ENCODE data around the gene MCRS1.

Gene MCRS1

GRCh38 chr12:49531745-49532144 is 36.2 kb downstream of the MCRS1 start:
- peaks cover 19% of the 10 kb centered on the region for H3K27me3 ChIP-seq (ENCODE audit: insufficient read depth, insufficient read length)

GRCh38 chr12:49529414-49529813 is 38.5 kb downstream of the MCRS1 start:
- no peak for DNase-seq (ENCODE audit: low read depth, low spot score)
- H3K9ac ChIP-seq (ENCODE audit: insufficient read length, low read depth): no peak overlapping the region
- H3K4me3 ChIP-seq (ENCODE audit: insufficient read length, low read depth): no peak overlapping the region
- peaks cover 31% of the 10 kb centered on the region for H3K36me3 ChIP-seq (ENCODE audit: insufficient read depth, insufficient read length, low read length)
- H3K9me3 ChIP-seq (ENCODE audit: insufficient read depth, low read length): no peaks in the 10 kb centered on the region
- no peak for TF ChIP-seq ZNF274 (IDR thresholded peaks at IDR 0.05; ENCODE audit: low read depth, low read length)
- no peak for TF ChIP-seq YY1 (IDR thresholded peaks at IDR 0.05; ENCODE audit: insufficient read depth, insufficient read length)
- no peak for TF ChIP-seq SUZ12 (IDR thresholded peaks at IDR 0.05; ENCODE audit: extremely low read depth, insufficient read depth, insufficient read length)
- no peaks in the 10 kb centered on the region for H3K27me3 ChIP-seq (ENCODE audit: insufficient read depth, insufficient read length)
- H3K4me1 ChIP-seq (ENCODE audit: insufficient read depth, insufficient read length): peaks cover 6% of the 10 kb centered on the region

More at GRCh38 chr12:49531745-49532144, 36.2 kb downstream of the MCRS1 start:
- Histone ChIP-seq H3K9me3 (ENCODE audit: insufficient read depth, low read length) (no peaks in the 10 kb centered on the region), H3K36me3 (ENCODE audit: insufficient read depth, insufficient read length, low read length) (peaks cover 9% of the 10 kb centered on the region), H3K9ac (ENCODE audit: insufficient read length, low read depth) (no peak overlapping the region), H3K4me1 (ENCODE audit: insufficient read depth, insufficient read length) (peaks cover 6% of the 10 kb centered on the region), H3K4me3 (ENCODE audit: insufficient read length, low read depth) (no peak overlapping the region)
- DNase-seq (ENCODE audit: low read depth, low spot score): no peak
- TF ChIP-seq ZNF274 (IDR thresholded peaks at IDR 0.05; ENCODE audit: low read depth, low read length) (no peak), SUZ12 (IDR thresholded peaks at IDR 0.05; ENCODE audit: extremely low read depth, insufficient read depth, insufficient read length) (no peak), YY1 (IDR thresholded peaks at IDR 0.05; ENCODE audit: insufficient read depth, insufficient read length) (no peak)

- Histone ChIP-seq H3K4me1 (ENCODE audit: insufficient read depth, insufficient read length) (peaks cover 6% of the 10 kb centered on the region), H3K27me3 (ENCODE audit: insufficient read depth, insufficient read length) (no peaks in the 10 kb centered on the region), H3K4me3 (ENCODE audit: insufficient read length, low read depth) (no peak overlapping the region), H3K9ac (ENCODE audit: insufficient read length, low read depth) (no peak overlapping the region), H3K36me3 (ENCODE audit: insufficient read depth, insufficient read length, low read length) (peaks cover 38% of the 10 kb centered on the region), H3K9me3 (ENCODE audit: insufficient read depth, low read length) (no peaks in the 10 kb centered on the region)
- DNase-seq (ENCODE audit: low read depth, low spot score): no peak
- TF ChIP-seq ZNF274 (IDR thresholded peaks at IDR 0.05; ENCODE audit: low read depth, low read length) (no peak), YY1 (IDR thresholded peaks at IDR 0.05; ENCODE audit: insufficient read depth, insufficient read length) (no peak), SUZ12 (IDR thresholded peaks at IDR 0.05; ENCODE audit: extremely low read depth, insufficient read depth, insufficient read length) (no peak)
Observed at GRCh38 chr12:49527361-49528130, 40.4 kb downstream of the MCRS1 start.

- no peak for DNase-seq (ENCODE audit: low read depth, low spot score)
- no peak for TF ChIP-seq SUZ12 (IDR thresholded peaks at IDR 0.05; ENCODE audit: extremely low read depth, insufficient read depth, insufficient read length)
- no peak for TF ChIP-seq ZNF274 (IDR thresholded peaks at IDR 0.05; ENCODE audit: low read depth, low read length)
- no peak for TF ChIP-seq YY1 (IDR thresholded peaks at IDR 0.05; ENCODE audit: insufficient read depth, insufficient read length)
- no peak overlapping the region for H3K4me3 ChIP-seq (ENCODE audit: insufficient read length, low read depth)
- H3K36me3 ChIP-seq (ENCODE audit: insufficient read depth, insufficient read length, low read length): peaks cover 39% of the 10 kb centered on the region
- H3K9ac ChIP-seq (ENCODE audit: insufficient read length, low read depth): no peak overlapping the region
- no peaks in the 10 kb centered on the region for H3K27me3 ChIP-seq (ENCODE audit: insufficient read depth, insufficient read length)
- no peaks in the 10 kb centered on the region for H3K9me3 ChIP-seq (ENCODE audit: insufficient read depth, low read length)
- peaks cover 6% of the 10 kb centered on the region for H3K4me1 ChIP-seq (ENCODE audit: insufficient read depth, insufficient read length)
Observed at GRCh38 chr12:49525942-49526341, 42.0 kb downstream of the MCRS1 start.

- Histone ChIP-seq H3K4me3 (ENCODE audit: insufficient read length, low read depth) (no peak overlapping the region), H3K36me3 (ENCODE audit: insufficient read depth, insufficient read length, low read length) (peaks cover 39% of the 10 kb centered on the region)
- DNase-seq (ENCODE audit: low read depth, low spot score): no peak
Observed at GRCh38 chr12:49524660-49525324, 43.1 kb downstream of the MCRS1 start.

GRCh38 chr12:49521389-49521788 is 46.6 kb downstream of the MCRS1 start:
- Histone ChIP-seq H3K4me3 (ENCODE audit: insufficient read length, low read depth) (no peak overlapping the region), H3K9me3 (ENCODE audit: insufficient read depth, low read length) (no peaks in the 10 kb centered on the region), H3K4me1 (ENCODE audit: insufficient read depth, insufficient read length) (no peaks in the 10 kb centered on the region), H3K9ac (ENCODE audit: insufficient read length, low read depth) (no peak overlapping the region), H3K36me3 (ENCODE audit: insufficient read depth, insufficient read length, low read length) (peaks cover 39% of the 10 kb centered on the region), H3K27me3 (ENCODE audit: insufficient read depth, insufficient read length) (no peaks in the 10 kb centered on the region)
- TF ChIP-seq ZNF274 (IDR thresholded peaks at IDR 0.05; ENCODE audit: low read depth, low read length): no peak
- TF ChIP-seq SUZ12 (IDR thresholded peaks at IDR 0.05; ENCODE audit: extremely low read depth, insufficient read depth, insufficient read length): no peak
- no peak for TF ChIP-seq YY1 (IDR thresholded peaks at IDR 0.05; ENCODE audit: insufficient read depth, insufficient read length)
- DNase-seq (ENCODE audit: low read depth, low spot score): no peak

More at GRCh38 chr12:49524660-49525324, 43.1 kb downstream of the MCRS1 start:
- Histone ChIP-seq H3K4me1 (ENCODE audit: insufficient read depth, insufficient read length) (peaks cover 6% of the 10 kb centered on the region), H3K9me3 (ENCODE audit: insufficient read depth, low read length) (no peaks in the 10 kb centered on the region), H3K27me3 (ENCODE audit: insufficient read depth, insufficient read length) (no peaks in the 10 kb centered on the region), H3K9ac (ENCODE audit: insufficient read length, low read depth) (no peak overlapping the region)
- TF ChIP-seq ZNF274 (IDR thresholded peaks at IDR 0.05; ENCODE audit: low read depth, low read length): no peak
- no peak for TF ChIP-seq YY1 (IDR thresholded peaks at IDR 0.05; ENCODE audit: insufficient read depth, insufficient read length)
- no peak for TF ChIP-seq SUZ12 (IDR thresholded peaks at IDR 0.05; ENCODE audit: extremely low read depth, insufficient read depth, insufficient read length)

GRCh38 chr12:49519574-49519936 is 48.4 kb downstream of the MCRS1 start:
- no peak overlapping the region for H3K9ac ChIP-seq (ENCODE audit: insufficient read length, low read depth)
- no peaks in the 10 kb centered on the region for H3K4me1 ChIP-seq (ENCODE audit: insufficient read depth, insufficient read length)
- no peaks in the 10 kb centered on the region for H3K9me3 ChIP-seq (ENCODE audit: insufficient read depth, low read length)
- peaks cover 22% of the 10 kb centered on the region for H3K36me3 ChIP-seq (ENCODE audit: insufficient read depth, insufficient read length, low read length)
- no peak overlapping the region for H3K4me3 ChIP-seq (ENCODE audit: insufficient read length, low read depth)
- no peak for TF ChIP-seq ZNF274 (IDR thresholded peaks at IDR 0.05; ENCODE audit: low read depth, low read length)
- no peak for TF ChIP-seq SUZ12 (IDR thresholded peaks at IDR 0.05; ENCODE audit: extremely low read depth, insufficient read depth, insufficient read length)
- TF ChIP-seq YY1 (IDR thresholded peaks at IDR 0.05; ENCODE audit: insufficient read depth, insufficient read length): no peak
- H3K27me3 ChIP-seq (ENCODE audit: insufficient read depth, insufficient read length): no peaks in the 10 kb centered on the region
- no peak for DNase-seq (ENCODE audit: low read depth, low spot score)

Measured in NT2/D1 (cell line).